NCI-H2196 treated with DMSO at 0.1 percent for 48 hours (cell line): ENCODE data around the gene MYO1E.

ENCODE experiments used
- DNase-seq: peaks from one replicate; lab custom pipeline; 2025; ENCODE audit not compliant: unreplicated experiment; lab: John Stamatoyannopoulos, UW

Gene MYO1E

DNA sequence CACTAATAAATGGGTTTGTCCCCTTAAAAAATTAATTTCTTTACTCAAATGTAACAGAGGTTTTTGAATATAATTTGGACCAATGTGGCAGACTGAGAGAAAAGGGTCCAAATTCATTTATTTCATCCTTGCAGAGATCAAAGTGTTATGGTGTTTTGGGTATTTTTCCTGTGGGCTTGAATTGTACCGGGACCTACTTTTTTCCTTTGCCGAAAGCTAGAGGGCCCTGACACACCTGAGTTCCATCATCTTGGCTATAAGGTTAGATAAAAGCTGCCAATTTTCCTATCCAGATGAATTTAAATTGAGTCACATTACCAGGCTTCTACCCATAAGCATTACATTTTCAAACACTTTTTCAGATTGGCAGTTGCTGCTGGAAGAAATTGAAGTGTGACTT lies 266.8 kb downstream of the MYO1E start:
- no peak for DNase-seq

DNA sequence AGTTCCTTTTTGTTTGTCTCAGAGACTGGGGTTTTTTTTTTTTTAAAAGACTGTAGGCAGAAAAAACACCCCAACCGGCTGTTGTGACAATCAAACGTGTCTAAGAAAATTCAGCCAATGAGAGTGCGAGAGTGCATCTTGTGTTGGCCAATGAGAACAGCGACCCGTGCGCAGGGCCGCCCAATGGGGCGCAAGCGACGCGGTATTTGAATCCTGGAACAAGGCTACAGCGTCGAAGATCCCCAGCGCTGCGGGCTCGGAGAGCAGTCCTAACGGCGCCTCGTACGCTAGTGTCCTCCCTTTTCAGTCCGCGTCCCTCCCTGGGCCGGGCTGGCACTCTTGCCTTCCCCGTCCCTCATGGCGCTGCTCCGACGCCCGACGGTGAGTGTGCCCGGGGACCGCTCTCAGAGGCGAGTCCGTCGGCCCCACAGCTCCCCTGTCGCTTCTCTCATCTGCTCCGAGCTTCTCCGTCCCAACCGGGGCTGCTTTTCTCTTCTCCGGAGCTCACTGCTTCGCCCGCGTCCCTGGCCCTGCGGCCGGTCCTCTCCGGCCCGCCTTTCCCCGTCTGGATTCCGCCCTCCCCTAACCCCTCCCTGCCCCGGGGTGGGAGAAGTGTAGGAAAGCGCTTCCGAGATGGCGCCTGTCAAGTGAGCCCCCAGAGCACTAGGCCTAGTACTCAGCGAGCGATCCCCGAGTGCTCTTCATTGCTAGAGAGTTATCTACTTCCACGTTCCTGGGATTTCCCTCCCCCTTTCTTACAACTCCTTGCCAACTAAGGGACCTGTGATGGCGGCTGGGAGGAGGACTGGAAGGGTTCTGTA lies 267.5 kb downstream of the MYO1E start, which contains the start of gene CCNB2:
Gene CCNB2 (plus strand): TSS at position 235 of the 821 bp plus-strand sequence. CDS start 123 bp downstream, at position 358.
- peak; percentile 50 for DNase-seq

DNA sequence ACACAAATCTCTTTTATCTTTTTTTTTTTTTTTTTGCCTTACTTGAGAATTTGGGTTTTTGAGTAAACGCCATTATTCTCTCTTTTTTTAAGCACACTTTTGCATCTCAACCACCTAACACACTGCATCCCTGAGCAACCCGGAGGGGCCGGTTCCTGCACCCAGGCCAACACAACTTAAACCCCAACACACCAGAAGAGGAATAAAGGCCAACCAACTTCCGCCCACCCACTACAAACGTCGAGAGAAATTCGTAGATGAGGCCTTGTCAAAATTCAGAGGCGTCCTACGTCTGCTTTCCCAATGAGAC lies 268.1 kb downstream of the MYO1E start:
- no peak for DNase-seq

DNA sequence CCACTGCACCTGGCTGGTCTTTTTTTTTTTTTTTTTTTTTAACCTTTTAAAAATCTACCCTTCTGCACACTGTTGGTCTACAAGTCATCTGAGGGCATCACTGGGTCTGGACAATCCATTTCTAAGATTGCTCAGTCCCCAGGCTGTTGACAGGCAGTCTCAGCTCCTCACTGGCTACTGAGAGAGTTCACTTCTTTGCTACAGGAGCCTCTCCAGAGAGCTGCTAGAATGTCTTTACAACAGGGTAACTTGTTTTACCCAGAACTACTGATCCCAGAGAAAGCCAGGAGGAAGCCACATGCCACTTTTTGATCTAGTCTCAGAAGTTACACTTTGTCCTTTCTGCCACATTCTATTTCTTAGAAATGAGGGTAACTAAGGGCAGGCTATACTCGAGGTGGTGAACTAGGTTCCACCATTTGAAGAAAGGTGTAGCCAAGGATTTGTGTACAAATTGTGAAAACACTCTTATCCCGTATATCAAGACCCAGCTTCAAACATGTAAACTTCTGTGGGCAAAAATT lies 273.4 kb downstream of the MYO1E start:
- DNase-seq = no peak

DNA sequence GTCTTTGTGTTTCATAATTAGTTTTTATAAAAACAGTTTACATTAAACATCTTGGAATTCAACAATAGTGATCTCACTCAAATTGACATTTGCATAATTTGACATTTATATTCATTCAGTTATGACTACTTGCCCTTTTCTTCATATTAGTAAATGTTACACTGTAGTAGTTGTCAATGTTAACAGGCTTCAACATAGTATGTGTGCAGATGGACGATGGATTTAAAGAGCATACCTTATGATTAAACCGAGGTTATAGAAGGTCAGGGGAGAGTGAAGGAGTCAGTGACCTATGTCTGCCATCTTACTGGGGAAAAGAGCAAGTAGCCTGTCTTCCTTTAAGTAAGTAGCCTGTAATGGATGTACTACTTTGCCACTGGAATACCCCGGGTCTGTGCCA lies 276.2 kb downstream of the MYO1E start:
- no peak for DNase-seq

DNA sequence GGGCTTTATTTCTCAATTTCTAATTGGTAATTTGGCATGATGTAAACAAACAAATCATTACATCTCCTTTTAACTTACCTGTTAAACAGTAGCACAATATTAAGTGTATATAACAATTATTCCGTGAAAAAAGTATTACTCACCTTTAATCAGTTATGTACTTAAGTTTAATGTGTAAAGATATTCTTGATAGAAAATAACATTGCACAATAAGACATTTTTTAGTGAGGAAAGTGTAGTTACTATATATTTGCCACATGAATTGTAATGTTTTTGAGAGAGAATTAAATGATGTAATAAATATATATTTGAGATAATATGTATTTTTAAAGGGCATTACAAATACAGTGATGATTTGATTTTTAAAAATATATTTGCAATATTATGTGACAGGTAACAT lies 278.6 kb downstream of the MYO1E start:
- DNase-seq = no peak

DNA sequence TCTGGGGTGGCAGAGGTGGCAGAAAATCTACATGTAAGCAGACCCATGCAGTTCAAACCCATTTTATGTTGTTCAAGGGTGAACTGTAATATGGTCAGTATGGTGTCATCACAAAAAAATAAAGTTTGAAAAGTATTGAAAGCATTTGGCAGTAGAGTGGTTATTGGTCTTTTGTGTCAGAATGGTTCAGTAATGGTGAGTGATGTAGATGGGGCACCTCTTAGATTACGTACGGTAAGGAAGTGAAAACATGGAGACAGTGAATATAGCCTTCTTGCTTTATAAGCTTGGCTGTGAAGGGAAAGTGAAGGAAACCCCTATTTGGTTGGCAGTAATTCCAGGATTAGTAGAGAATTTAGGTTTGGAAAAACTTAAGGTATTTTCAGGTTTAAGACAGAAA lies 284.9 kb downstream of the MYO1E start:
- DNase-seq = no peak
